ENCODE measurements around the gene MUL1. TPM values are rescaled to one million over a fixed set of nuclear protein-coding genes. Genes with fewer than 3 reads are reported as not detected.

Gene MUL1
- total and polyA plus RNA-seq, 8 donors, result 3.7 to 53.1 (median 12.9) TPM

DNA sequence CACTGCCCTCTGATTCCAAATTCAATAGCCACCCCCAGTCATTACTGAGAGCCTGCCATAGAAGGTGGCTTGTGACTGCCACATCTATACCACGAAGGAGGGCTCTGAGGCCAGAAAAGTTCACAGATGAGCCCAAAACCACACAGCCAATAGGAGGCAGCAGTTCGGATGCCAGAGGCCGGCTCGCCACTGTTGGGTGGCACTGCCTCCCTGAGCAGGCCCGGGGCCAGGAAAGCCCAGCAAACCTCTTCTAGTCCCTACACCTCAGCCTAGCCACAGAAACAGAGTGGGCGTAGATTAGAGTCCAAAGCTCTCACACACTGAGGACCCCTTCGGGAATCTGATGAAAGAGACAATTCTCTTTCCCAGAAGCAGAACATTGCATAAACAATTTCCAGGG is 16.1 kb downstream of the MUL1 start:
- Histone ChIP-seq H3K4me3 (no peak overlapping the region), H3K9me3 (no peaks in the 10 kb centered on the region), H3K27ac (no peak overlapping the region), H3K27me3 (peaks cover 0 to 23% (median 4%) of the 10 kb centered on the region in 3 donors), H3K4me1 (peaks cover 11 to 34% (median 14%) of the 10 kb centered on the region in 4 donors), H3K36me3 (peaks cover 0 to 4% (median 1%) of the 10 kb centered on the region in 4 donors)
- 52 to 71% (median 58%) methylated on average over 7 of the region's 7 CpGs for WGBS, 5 donors
- intact Hi-C loops (cut with DNase I; ENCODE audit: low total_unique reads), result loop anchor here (5.0 to 10.0 kb wide), 3 partner anchors 115 to 577 kb away; no protein-coding TSS in a partner anchor
- no peak for DNase-seq
- TF ChIP-seq EP300 (IDR thresholded peaks at IDR 0.05), result no peak

DNA sequence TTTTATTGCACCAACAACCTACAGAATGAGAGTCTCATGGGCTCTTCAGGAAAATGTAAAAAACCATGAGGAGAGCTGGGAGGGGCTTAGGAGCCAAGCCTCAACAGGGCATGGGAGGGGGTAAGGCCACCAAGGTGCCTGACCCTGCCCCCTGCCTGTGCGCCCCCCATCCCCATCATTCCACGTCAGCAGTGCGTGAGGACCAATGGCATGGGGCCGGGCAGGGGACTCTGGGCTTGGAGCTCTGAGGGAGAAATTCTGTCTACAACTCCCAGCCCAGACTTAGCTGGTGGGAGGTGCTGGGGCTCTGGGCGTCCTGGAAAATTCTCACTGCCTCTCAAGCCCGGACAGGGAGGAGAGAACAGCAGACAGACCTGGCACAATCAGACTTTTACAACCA is 16.8 kb downstream of the MUL1 start:
- Histone ChIP-seq H3K4me1 (peaks cover 15 to 40% (median 21%) of the 10 kb centered on the region in 4 donors), H3K9me3 (no peaks in the 10 kb centered on the region), H3K27ac (no peak overlapping the region), H3K27me3 (peaks cover 0 to 30% (median 11%) of the 10 kb centered on the region in 3 donors), H3K36me3 (no peaks in the 10 kb centered on the region), H3K4me3 (no peak overlapping the region)
- no peak for DNase-seq
- intact Hi-C loops (cut with DNase I; ENCODE audit: low total_unique reads), result loop anchor here (5.0 to 10.0 kb wide), 3 partner anchors 114 to 576 kb away; no protein-coding TSS in a partner anchor
- 59 to 77% (median 63%) methylated on average over 3 to 6 of the region's 6 CpGs for WGBS, 5 donors
- TF ChIP-seq POLR2A (IDR thresholded peaks at IDR 0.05), result no peak
- TF ChIP-seq POLR2AphosphoS5 (IDR thresholded peaks at IDR 0.05), result no peak
- TF ChIP-seq, protein P1, sequence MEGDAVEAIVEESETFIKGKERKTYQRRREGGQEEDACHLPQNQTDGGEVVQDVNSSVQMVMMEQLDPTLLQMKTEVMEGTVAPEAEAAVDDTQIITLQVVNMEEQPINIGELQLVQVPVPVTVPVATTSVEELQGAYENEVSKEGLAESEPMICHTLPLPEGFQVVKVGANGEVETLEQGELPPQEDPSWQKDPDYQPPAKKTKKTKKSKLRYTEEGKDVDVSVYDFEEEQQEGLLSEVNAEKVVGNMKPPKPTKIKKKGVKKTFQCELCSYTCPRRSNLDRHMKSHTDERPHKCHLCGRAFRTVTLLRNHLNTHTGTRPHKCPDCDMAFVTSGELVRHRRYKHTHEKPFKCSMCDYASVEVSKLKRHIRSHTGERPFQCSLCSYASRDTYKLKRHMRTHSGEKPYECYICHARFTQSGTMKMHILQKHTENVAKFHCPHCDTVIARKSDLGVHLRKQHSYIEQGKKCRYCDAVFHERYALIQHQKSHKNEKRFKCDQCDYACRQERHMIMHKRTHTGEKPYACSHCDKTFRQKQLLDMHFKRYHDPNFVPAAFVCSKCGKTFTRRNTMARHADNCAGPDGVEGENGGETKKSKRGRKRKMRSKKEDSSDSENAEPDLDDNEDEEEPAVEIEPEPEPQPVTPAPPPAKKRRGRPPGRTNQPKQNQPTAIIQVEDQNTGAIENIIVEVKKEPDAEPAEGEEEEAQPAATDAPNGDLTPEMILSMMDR (IDR thresholded peaks at IDR 0.05), result no peak
- no peak for TF ChIP-seq EP300 (IDR thresholded peaks at IDR 0.05)

DNA sequence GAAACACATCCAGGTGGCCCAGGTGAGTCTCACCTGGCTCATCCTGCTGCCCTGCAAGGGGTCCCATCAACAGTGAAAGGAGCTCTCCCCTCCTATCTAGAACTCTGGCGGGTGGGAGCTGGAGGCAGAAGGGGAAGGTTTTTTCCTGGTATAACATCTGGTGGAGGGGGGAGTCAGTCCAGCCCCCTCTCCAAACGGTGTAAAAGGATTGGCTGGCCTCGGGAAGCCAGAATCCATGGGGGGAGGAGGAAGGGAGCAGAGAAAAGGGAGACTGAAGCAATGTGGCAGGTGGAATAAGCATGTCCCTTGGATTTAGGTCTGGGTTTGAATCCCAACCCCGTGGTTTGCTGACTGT is 20.7 kb downstream of the MUL1 start:
- Histone ChIP-seq H3K9me3 (no peaks in the 10 kb centered on the region), H3K27ac (peak overlapping the region in 2 of 5 donors; percentile 87 to 92), H3K4me1 (peaks cover 22 to 45% (median 39%) of the 10 kb centered on the region in 4 donors), H3K4me3 (peak overlapping the region in 3 of 4 donors; percentile 68 to 78 (median 71)), H3K27me3 (peaks cover 0 to 67% (median 35%) of the 10 kb centered on the region in 3 donors), H3K36me3 (no peaks in the 10 kb centered on the region)
- no peak for DNase-seq
- intact Hi-C loops (cut with DNase I; ENCODE audit: low total_unique reads), result no loop called here
- WGBS, 5 donors, result 9 to 28% (median 20%) methylated on average over 4 of the region's 4 CpGs
- no peak for TF ChIP-seq EP300 (IDR thresholded peaks at IDR 0.05)
- no peak for TF ChIP-seq POLR2AphosphoS5 (IDR thresholded peaks at IDR 0.05)
- TF ChIP-seq, protein P1 (IDR thresholded peaks at IDR 0.05), result no peak
- TF ChIP-seq POLR2A (IDR thresholded peaks at IDR 0.05), result no peak

DNA sequence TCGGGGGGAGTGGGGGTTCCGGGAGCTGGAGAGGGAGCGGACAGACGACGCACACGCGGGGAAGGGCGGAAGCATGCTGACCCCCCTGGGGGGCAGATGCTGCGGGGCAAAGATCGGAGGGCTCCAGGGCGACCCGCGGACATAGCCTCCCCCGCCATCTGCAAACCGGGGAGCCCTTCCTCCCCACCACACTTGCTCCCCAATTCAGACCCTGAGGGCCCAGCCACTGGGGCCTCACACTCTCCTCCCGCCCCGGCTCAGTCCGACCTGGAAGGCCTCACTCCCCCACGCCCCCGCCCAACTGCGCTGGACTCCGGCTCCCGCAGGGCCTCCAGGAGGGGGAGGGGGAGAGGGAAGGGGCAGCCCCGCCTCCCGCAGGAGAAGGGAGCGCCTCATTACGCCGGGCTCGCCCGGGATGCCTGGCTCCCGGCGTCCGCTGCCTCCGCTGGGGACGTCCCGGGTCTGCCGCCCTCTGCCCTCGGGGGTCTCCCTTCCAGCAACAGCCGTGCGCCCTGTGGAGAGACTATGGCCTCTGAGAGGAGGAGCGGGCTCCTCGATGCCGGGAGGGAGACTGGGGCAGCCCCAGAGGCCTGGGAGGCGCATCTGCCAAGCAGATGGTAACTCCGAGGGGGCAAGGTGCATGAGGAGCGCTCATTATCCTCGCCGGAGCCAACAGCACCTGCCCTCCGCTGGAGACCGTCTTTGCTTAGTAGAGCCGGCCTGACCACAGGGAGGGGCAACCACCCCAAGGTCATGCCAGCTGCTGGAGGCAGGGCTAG is 21.3 kb downstream of the MUL1 start:
- peak overlapping the region; percentile 65 to 92 (median 87) for H3K27ac ChIP-seq

More for the DNA sequence above, 21.3 kb downstream of the MUL1 start:
- peak in 1 of 3 donors; percentile 13 for TF ChIP-seq POLR2AphosphoS5 (IDR thresholded peaks at IDR 0.05)
- TF ChIP-seq EP300 (IDR thresholded peaks at IDR 0.05), result no peak
- TF ChIP-seq POLR2A (IDR thresholded peaks at IDR 0.05), result no peak
- TF ChIP-seq, protein P1 (IDR thresholded peaks at IDR 0.05), result no peak
- Histone ChIP-seq H3K27me3 (peaks cover 0 to 73% (median 35%) of the 10 kb centered on the region in 3 donors), H3K9me3 (no peaks in the 10 kb centered on the region), H3K36me3 (no peaks in the 10 kb centered on the region), H3K4me1 (peaks cover 22 to 48% (median 42%) of the 10 kb centered on the region in 4 donors), H3K4me3 (peak overlapping the region; percentile 54 to 78 (median 70))
- 1 to 3% (median 1%) methylated on average over 20 to 51 of the region's 51 CpGs for WGBS, 5 donors
- intact Hi-C loops (cut with DNase I; ENCODE audit: low total_unique reads), result no loop called here
- peak; percentile 53 to 95 for DNase-seq
